ENCODE measurements around the gene YTHDF1.

DNA sequence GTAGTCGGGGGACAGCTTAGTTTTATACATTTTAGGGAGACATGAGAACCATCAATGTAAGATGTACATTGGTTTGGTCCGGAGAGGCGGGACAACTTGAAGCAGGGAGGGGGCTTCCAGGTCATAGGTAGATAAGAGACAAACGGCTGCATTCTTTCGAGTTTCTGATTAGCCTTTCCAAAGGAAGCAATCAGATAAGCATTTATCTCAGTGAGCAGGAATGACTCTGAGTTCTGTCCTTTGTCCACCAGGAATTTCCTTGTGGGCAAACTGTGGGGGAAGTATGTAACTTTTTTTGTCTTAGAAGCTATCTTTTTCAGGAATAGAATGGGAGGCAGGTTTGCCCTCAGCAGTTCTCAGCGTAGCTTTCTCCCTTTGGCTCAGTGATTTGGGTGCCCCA lies 1.4 kb downstream of the YTHDF1 start:
- TF ChIP-seq EP300 (IDR thresholded peaks at IDR 0.05) (no peak), POLR2A (IDR thresholded peaks at IDR 0.05) (no peak)
- TF ChIP-seq, protein P1, sequence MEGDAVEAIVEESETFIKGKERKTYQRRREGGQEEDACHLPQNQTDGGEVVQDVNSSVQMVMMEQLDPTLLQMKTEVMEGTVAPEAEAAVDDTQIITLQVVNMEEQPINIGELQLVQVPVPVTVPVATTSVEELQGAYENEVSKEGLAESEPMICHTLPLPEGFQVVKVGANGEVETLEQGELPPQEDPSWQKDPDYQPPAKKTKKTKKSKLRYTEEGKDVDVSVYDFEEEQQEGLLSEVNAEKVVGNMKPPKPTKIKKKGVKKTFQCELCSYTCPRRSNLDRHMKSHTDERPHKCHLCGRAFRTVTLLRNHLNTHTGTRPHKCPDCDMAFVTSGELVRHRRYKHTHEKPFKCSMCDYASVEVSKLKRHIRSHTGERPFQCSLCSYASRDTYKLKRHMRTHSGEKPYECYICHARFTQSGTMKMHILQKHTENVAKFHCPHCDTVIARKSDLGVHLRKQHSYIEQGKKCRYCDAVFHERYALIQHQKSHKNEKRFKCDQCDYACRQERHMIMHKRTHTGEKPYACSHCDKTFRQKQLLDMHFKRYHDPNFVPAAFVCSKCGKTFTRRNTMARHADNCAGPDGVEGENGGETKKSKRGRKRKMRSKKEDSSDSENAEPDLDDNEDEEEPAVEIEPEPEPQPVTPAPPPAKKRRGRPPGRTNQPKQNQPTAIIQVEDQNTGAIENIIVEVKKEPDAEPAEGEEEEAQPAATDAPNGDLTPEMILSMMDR (IDR thresholded peaks at IDR 0.05): no peak

Measured in upper lobe of left lung (tissue), 4 donors.